Endothelial cell (in vitro differentiated cells): ENCODE results near the gene TRIO. TPM values are rescaled to one million over a fixed set of nuclear protein-coding genes. Genes with fewer than 3 reads are reported as not detected.

Experiments used
- DNase-seq: peaks from one replicate; pipeline ENCODE4 v3.0.0; 2021; ENCODE audit warnings: low spot score
- H3K27ac Mint-ChIP-seq: one replicate; pipeline ENCODE4 v1.8.0; 2021; ENCODE audit warnings: mixed read lengths, inconsistent platforms; ENCODE audit not compliant: unreplicated experiment
- H3K27me3 Mint-ChIP-seq: one replicate; pipeline ENCODE4 v1.8.0; 2021; ENCODE audit warnings: mild to moderate bottlenecking, moderate library complexity, mixed read lengths, inconsistent platforms; ENCODE audit not compliant: unreplicated experiment
- H3K36me3 Mint-ChIP-seq: one replicate; pipeline ENCODE4 v1.8.0; 2021; ENCODE audit warnings: mild to moderate bottlenecking, low read depth, mixed read lengths, inconsistent platforms; ENCODE audit not compliant: unreplicated experiment
- H3K4me1 Mint-ChIP-seq: one replicate; pipeline ENCODE4 v1.8.0; 2021; ENCODE audit warnings: mild to moderate bottlenecking, mixed read lengths, inconsistent platforms; ENCODE audit not compliant: unreplicated experiment
- H3K4me3 Mint-ChIP-seq: one replicate; pipeline ENCODE4 v1.8.0; 2021; ENCODE audit warnings: mild to moderate bottlenecking, mixed read lengths, inconsistent platforms; ENCODE audit not compliant: unreplicated experiment
- H3K9me3 Mint-ChIP-seq: one replicate; pipeline ENCODE4 v1.8.0; 2021; ENCODE audit warnings: mixed read lengths, inconsistent platforms; ENCODE audit not compliant: unreplicated experiment
- total RNA-seq: library from RNA; stranded (reverse); fragmentation: NEBNext Ultra II Directional; extraction: Animal tissue kit (Norgen Biotek cat#: 25700); gene quantifications from one replicate; pipeline ENCODE4 v1.2.1, GENCODE V29; 2021; ENCODE audit not compliant: unreplicated experiment
- TF ChIP-seq, protein P1 (sequence below): fragments of 200-600 bp; sonication (generic); IDR thresholded peaks from one replicate; pipeline ENCODE4 v1.5.0; 2021; ENCODE audit warnings: antibody characterized with exemption; ENCODE audit not compliant: unreplicated experiment

Gene TRIO
- total RNA-seq, 1 donor from 2014 or later, result 229 TPM

DNA sequence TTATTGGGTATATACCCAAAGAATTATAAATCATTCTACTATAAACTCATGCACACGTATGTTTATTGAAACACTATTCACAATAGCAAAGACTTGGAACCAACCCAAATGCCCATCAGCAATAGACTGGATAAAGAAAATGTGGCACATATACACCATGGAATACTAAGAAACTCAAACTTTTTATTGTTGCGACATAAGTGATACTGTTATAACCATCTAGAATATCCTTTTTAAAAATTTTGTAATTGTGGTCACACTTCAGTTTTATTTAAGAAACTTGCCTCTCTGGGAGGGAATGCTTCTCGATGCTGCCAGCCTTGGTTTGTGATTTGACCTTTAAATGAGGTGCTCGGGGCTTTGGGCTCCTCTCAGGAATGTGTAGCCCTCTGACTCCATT lies 237.6 kb downstream of the TRIO start:
- Mint-ChIP-seq H3K9me3 (no peaks in the 10 kb centered on the region), H3K4me3 (no peak overlapping the region), H3K27ac (peak overlapping the region; percentile 19), H3K36me3 (peaks cover 61% of the 10 kb centered on the region), H3K4me1 (peaks cover 19% of the 10 kb centered on the region), H3K27me3 (peaks cover 2% of the 10 kb centered on the region)
- TF ChIP-seq, protein P1, sequence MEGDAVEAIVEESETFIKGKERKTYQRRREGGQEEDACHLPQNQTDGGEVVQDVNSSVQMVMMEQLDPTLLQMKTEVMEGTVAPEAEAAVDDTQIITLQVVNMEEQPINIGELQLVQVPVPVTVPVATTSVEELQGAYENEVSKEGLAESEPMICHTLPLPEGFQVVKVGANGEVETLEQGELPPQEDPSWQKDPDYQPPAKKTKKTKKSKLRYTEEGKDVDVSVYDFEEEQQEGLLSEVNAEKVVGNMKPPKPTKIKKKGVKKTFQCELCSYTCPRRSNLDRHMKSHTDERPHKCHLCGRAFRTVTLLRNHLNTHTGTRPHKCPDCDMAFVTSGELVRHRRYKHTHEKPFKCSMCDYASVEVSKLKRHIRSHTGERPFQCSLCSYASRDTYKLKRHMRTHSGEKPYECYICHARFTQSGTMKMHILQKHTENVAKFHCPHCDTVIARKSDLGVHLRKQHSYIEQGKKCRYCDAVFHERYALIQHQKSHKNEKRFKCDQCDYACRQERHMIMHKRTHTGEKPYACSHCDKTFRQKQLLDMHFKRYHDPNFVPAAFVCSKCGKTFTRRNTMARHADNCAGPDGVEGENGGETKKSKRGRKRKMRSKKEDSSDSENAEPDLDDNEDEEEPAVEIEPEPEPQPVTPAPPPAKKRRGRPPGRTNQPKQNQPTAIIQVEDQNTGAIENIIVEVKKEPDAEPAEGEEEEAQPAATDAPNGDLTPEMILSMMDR, result no peak
- no peak for DNase-seq

DNA sequence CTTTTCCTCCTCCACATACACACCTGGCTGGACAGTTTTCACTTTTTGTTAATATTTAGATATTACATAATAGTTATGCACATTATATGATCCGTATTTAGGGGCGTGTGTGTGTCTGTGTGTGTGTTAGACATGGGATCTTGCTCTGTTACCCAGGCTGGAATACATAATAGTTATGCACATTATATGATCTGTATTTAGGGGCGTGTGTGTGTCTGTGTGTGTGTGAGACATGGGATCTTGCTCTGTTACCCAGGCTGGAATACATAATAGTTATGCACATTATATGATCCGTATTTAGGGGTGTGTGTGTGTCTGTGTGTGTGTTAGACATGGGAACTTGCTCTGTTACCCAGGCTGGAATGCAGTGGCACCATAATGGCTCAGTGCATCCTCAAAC lies 239.5 kb downstream of the TRIO start:
- Mint-ChIP-seq H3K36me3 (peaks cover 67% of the 10 kb centered on the region), H3K9me3 (no peaks in the 10 kb centered on the region), H3K27ac (no peak overlapping the region), H3K27me3 (peaks cover 8% of the 10 kb centered on the region), H3K4me1 (peaks cover 31% of the 10 kb centered on the region), H3K4me3 (peak overlapping the region; percentile 62)
- no peak for DNase-seq
- TF ChIP-seq, protein P1, result no peak

DNA sequence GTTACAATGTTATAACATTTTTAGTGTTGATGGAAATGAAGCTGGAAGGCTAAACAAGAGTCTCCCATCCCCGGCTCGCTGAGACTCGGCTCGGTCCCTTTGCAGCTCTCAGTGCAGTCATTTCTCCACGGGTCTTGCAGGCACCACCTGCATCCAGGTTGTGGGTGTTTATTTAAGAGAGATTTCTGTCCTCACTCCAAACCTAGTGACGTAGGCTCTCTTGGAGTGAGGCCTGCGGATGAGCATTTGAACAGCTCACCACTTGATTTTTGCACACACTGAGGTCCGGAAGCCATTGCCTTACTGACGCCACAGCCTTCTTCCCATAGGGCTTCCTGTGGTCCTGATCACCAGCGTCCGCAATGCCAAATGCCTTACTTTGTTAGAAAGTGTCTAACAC lies 240.8 kb downstream of the TRIO start:
- TF ChIP-seq, protein P1, result no peak
- peaks cover 31% of the 10 kb centered on the region for H3K4me1 Mint-ChIP-seq
- no peak for DNase-seq
- H3K9me3 Mint-ChIP-seq, result no peaks in the 10 kb centered on the region
- peak overlapping the region; percentile 37 for H3K27ac Mint-ChIP-seq
- H3K27me3 Mint-ChIP-seq, result peaks cover 8% of the 10 kb centered on the region
- H3K4me3 Mint-ChIP-seq, result no peak overlapping the region
- peaks cover 68% of the 10 kb centered on the region for H3K36me3 Mint-ChIP-seq

DNA sequence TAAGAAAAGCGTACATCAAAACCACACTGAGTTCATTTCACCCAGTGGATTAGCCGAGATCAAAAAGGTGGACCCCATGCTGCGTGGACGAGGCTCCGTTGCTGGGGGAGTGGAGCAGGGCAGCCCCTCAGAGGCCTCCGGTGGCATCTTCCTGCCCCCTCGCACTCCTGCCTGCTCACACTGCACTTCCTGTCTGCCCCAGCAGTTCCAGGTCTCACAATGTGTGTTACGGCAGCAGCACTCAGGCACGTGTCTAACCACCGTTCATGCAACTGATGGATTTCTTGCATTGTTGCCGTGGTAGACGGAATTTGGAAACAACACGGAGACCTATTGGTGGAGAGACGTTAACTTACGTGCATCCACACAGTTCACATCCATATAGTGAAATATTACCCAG lies 241.9 kb downstream of the TRIO start:
- Mint-ChIP-seq H3K27me3 (peaks cover 8% of the 10 kb centered on the region), H3K36me3 (peaks cover 65% of the 10 kb centered on the region), H3K4me3 (no peak overlapping the region), H3K4me1 (peaks cover 31% of the 10 kb centered on the region), H3K27ac (peak overlapping the region; percentile 78), H3K9me3 (no peaks in the 10 kb centered on the region)
- DNase-seq, result peak; percentile 12
- TF ChIP-seq, protein P1, result no peak

DNA sequence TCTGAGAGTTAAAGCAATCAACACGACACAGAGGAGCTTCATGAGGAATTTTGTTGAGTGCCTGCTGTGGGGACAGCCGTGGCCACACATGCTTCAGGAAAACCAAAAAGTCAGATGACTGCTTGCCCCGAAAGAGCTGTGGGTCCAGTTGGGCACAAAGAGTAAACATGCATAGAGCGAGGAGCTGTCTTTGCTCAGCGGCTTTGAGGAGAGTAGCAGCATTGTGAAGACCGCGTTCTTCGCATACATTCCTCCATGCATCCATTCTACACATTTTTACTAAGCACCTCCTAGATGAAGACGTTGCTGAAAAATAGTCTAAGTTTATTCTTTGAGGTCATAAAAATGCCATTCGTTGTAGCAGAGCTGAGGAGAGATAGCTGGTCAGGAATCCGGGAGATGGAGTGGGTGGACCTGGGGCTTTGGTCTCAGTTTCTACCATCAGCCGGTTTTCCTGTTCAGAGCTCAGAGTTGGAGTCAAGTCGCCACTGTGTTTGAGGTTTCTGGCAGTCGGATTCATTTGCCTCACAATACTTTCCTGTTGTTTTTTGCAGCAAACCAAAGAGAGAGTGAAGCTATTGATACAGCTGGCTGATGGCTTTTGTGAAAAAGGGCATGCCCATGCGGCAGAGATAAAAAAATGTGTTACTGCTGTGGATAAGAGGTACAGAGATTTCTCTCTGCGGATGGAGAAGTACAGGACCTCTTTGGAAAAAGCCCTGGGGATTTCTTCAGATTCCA lies 243.9 kb downstream of the TRIO start:
- Mint-ChIP-seq H3K27me3 (peaks cover 11% of the 10 kb centered on the region), H3K36me3 (peaks cover 68% of the 10 kb centered on the region), H3K27ac (no peak overlapping the region), H3K4me3 (no peak overlapping the region), H3K9me3 (no peaks in the 10 kb centered on the region), H3K4me1 (peaks cover 28% of the 10 kb centered on the region)
- TF ChIP-seq, protein P1, result no peak
- DNase-seq, result no peak
